ENCODE data around the gene CCL15. TPM values are rescaled to one million over a fixed set of nuclear protein-coding genes. Genes with fewer than 3 reads are reported as not detected.
"Not testable (repeated sequence)": the region's sequence is repeated elsewhere in the genome, so short reads cannot be mapped to it uniquely, and the experiment has no call there.

Gene CCL15
- total RNA-seq, 2 donors from 2014 or later, result not detected

GRCh38 chr17:35998756-35999155, 2.6 kb downstream of the CCL15 start:
- Histone ChIP-seq H3K27me3 (ENCODE audit: control insufficient read depth, insufficient read depth, low read length, poor library complexity, severe bottlenecking) (peaks cover 53% of the 10 kb centered on the region), H3K27ac (ENCODE audit: low read depth, low read length) (no peak overlapping the region), H3K4me3 (ENCODE audit: low read length) (no peak overlapping the region), H3K9ac (ENCODE audit: extremely low read depth, low read length, poor library complexity, severe bottlenecking) (no peak overlapping the region), H3K4me1 (ENCODE audit: control insufficient read depth, insufficient read depth, low read length) (peaks cover 9% of the 10 kb centered on the region), H3K9me3 (ENCODE audit: control insufficient read depth, low read length) (no peaks in the 10 kb centered on the region), H3K36me3 (ENCODE audit: control insufficient read depth, insufficient read depth, low read length) (no peaks in the 10 kb centered on the region)
- TF ChIP-seq CTCF (conservative IDR thresholded peaks at IDR 0.05), result no peak
- Mint-ChIP-seq H3K4me1 (peaks cover 11% of the 10 kb centered on the region), H3K27ac (no peak overlapping the region), H3K27me3 (ENCODE audit: insufficient read depth) (peaks cover 23% of the 10 kb centered on the region), H3K4me3 (no peak overlapping the region), H3K36me3 (ENCODE audit: low read depth) (no peaks in the 10 kb centered on the region), H3K9me3 (no peaks in the 10 kb centered on the region)
- 90 to 96% methylated on average over 1 of the region's 1 CpG for WGBS, 2 experiments (ENCODE audit: insufficient coverage in 1 of 2, insufficient read length in 1 of 2)
- peak; percentile 18 for DNase-seq

- H3K27me3 ChIP-seq (ENCODE audit: control insufficient read depth, insufficient read depth, low read length, poor library complexity, severe bottlenecking), result peaks cover 46% of the 10 kb centered on the region
- no peaks in the 10 kb centered on the region for H3K36me3 ChIP-seq (ENCODE audit: control insufficient read depth, insufficient read depth, low read length)
- Mint-ChIP-seq H3K27ac (no peak overlapping the region), H3K36me3 (ENCODE audit: low read depth) (no peaks in the 10 kb centered on the region), H3K4me1 (peaks cover 11% of the 10 kb centered on the region), H3K4me3 (no peak overlapping the region), H3K27me3 (ENCODE audit: insufficient read depth) (peaks cover 21% of the 10 kb centered on the region), H3K9me3 (no peaks in the 10 kb centered on the region)
- no peak overlapping the region for H3K4me3 ChIP-seq (ENCODE audit: low read length)
- WGBS, 2 experiments (ENCODE audit: insufficient coverage in 1 of 2, insufficient read length in 1 of 2), result 87 to 90% methylated on average over 10 to 11 of the region's 11 CpGs
- DNase-seq, result no peak
- H3K27ac ChIP-seq (ENCODE audit: low read depth, low read length), result no peak overlapping the region
- H3K9ac ChIP-seq (ENCODE audit: extremely low read depth, low read length, poor library complexity, severe bottlenecking), result no peak overlapping the region
- peaks cover 9% of the 10 kb centered on the region for H3K4me1 ChIP-seq (ENCODE audit: control insufficient read depth, insufficient read depth, low read length)
- no peak for TF ChIP-seq CTCF (conservative IDR thresholded peaks at IDR 0.05)
- no peaks in the 10 kb centered on the region for H3K9me3 ChIP-seq (ENCODE audit: control insufficient read depth, low read length)
Measured at GRCh38 chr17:35998018-35998545, 3.3 kb downstream of the CCL15 start.

DNA sequence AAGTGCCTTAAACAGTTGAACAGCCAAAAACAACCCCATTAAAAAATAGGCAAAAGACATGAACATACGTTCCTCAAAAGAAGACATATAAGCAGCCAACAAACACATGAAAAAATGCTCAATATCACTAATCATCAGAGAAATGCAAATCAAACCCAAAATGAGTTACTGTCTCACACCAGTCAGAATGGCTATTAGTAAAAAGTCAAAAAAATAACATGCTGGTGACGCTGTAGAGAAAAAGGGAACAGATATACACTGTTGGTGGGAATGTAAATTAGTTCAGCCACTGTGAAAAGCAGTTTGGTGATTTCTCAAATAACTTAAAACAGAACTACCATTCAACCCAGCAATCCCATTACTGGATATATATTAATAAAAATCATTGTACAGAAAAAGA, 6.0 kb downstream of the CCL15 start:
- H3K4me1 ChIP-seq (ENCODE audit: control insufficient read depth, insufficient read depth, low read length); H3K27ac Mint-ChIP-seq; H3K27ac ChIP-seq (ENCODE audit: low read depth, low read length); H3K9me3 Mint-ChIP-seq; H3K9ac ChIP-seq (ENCODE audit: extremely low read depth, low read length, poor library complexity, severe bottlenecking); H3K4me3 ChIP-seq (ENCODE audit: low read length); H3K4me1 Mint-ChIP-seq; H3K36me3 ChIP-seq (ENCODE audit: control insufficient read depth, insufficient read depth, low read length); H3K9me3 ChIP-seq (ENCODE audit: control insufficient read depth, low read length); DNase-seq; H3K36me3 Mint-ChIP-seq (ENCODE audit: low read depth); H3K4me3 Mint-ChIP-seq: not testable (repeated sequence)
- H3K27me3 Mint-ChIP-seq (ENCODE audit: insufficient read depth), result peaks cover 14% of the 10 kb centered on the region
- H3K27me3 ChIP-seq (ENCODE audit: control insufficient read depth, insufficient read depth, low read length, poor library complexity, severe bottlenecking), result peaks cover 24% of the 10 kb centered on the region
- 65 to 89% methylated on average over 1 to 2 of the region's 2 CpGs for WGBS, 2 experiments (ENCODE audit: insufficient coverage in 1 of 2, insufficient read length in 1 of 2)

DNA sequence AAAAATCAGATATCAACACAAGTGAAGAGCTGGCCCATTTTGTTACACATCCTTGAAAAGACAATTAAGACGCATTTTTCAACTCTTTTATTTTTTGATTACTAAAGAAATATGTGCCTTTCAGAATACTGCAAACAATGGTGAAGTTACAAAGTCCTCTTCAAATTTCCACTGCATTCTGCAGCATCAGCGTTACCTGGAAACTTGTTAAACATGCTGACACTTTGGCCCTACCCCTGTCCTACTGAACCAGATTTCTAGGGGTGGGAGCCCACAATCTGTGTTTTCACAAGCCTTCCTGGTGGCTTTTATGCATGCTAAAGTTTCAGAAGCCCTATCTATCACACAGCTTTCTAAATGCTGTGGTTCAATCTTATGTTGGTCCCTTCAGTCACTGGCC, 10.3 kb downstream of the CCL15 start:
- Mint-ChIP-seq H3K27me3 (ENCODE audit: insufficient read depth) (peaks cover 2% of the 10 kb centered on the region), H3K27ac (no peak overlapping the region), H3K36me3 (ENCODE audit: low read depth) (no peaks in the 10 kb centered on the region), H3K4me1 (no peaks in the 10 kb centered on the region), H3K9me3 (no peaks in the 10 kb centered on the region), H3K4me3 (no peak overlapping the region)
- Histone ChIP-seq H3K4me3 (ENCODE audit: low read length) (no peak overlapping the region), H3K36me3 (ENCODE audit: control insufficient read depth, insufficient read depth, low read length) (no peaks in the 10 kb centered on the region), H3K9me3 (ENCODE audit: control insufficient read depth, low read length) (no peaks in the 10 kb centered on the region), H3K9ac (ENCODE audit: extremely low read depth, low read length, poor library complexity, severe bottlenecking) (no peak overlapping the region), H3K4me1 (ENCODE audit: control insufficient read depth, insufficient read depth, low read length) (no peaks in the 10 kb centered on the region), H3K27ac (ENCODE audit: low read depth, low read length) (no peak overlapping the region), H3K27me3 (ENCODE audit: control insufficient read depth, insufficient read depth, low read length, poor library complexity, severe bottlenecking) (peaks cover 5% of the 10 kb centered on the region)
- WGBS, 2 experiments (ENCODE audit: insufficient coverage in 1 of 2, insufficient read length in 1 of 2), result 86 to 88% methylated on average over 2 of the region's 2 CpGs
- TF ChIP-seq CTCF (conservative IDR thresholded peaks at IDR 0.05), result no peak
- no peak for DNase-seq
